Spleen (tissue), 7 donors: ENCODE results near the gene PGM5.
"Not testable (repeated sequence)": the region's sequence is repeated elsewhere in the genome, so short reads cannot be mapped to it uniquely, and the experiment has no call there.

Experiments used
- CTCF ChIP-seq, 11 experiments: fragments of 200-600 bp in 7 of 11; fragments of 450-650 bp in 4 of 11; sonication (generic) in 4 of 11; IDR thresholded peaks in 8 of 11; conservative IDR thresholded peaks in 3 of 11; 1 replicate in 7 of 11; 2 replicates in 4 of 11; pipeline versions ENCODE4 v1.4.0 to v1.8.0; 2016 to 2021; ENCODE audit warnings: antibody characterized with exemption in 11 of 11, inconsistent platforms in 4 of 11, mild to moderate bottlenecking in 1 of 11
- POLR2A ChIP-seq, 3 donors: fragments of 450-650 bp; IDR thresholded peaks; one replicate each; pipeline ENCODE4 v1.5.1; 2017; ENCODE audit warnings: antibody characterized with exemption in 3 of 3, mild to moderate bottlenecking in 1 of 3
- POLR2AphosphoS5 ChIP-seq, 3 donors: sonication (generic); formaldehyde crosslinking; IDR thresholded peaks; one replicate each; pipeline ENCODE4 v1.5.1; 2017; ENCODE audit warnings: antibody characterized with exemption in 3 of 3
- donor health status: DM: no; HTN: no; CAD: no; lungs with moderate emphysema.
- donor health status: DM: no; HTN: no; CAD: no.
- donor health status: DM: no; HTN: no; CAD: no.

- not testable (repeated sequence) for TF ChIP-seq POLR2A (IDR thresholded peaks at IDR 0.05); CTCF (IDR thresholded peaks at IDR 0.05 in 8 of 11, conservative IDR thresholded peaks at IDR 0.05 in 3 of 11); POLR2AphosphoS5 (IDR thresholded peaks at IDR 0.05)
Measured at GRCh38 chr9:68355993-68356379, 425 bp upstream of the PGM5 start.
